Keratinocyte (primary cell): ENCODE measurements around the gene CD300C. TPM values are rescaled to one million over a fixed set of nuclear protein-coding genes. Genes with fewer than 3 reads are reported as not detected.

ENCODE experiments used
- DNase-seq: peaks from one replicate; pipeline ENCODE4 v3.0.0-alpha.2; 2011; ENCODE audit warnings: low read depth, missing footprints, low spot score
- FAIRE-seq: peaks from 2 replicates; lab custom pipeline; 2011; peaks lifted over from hg19 to GRCh38; lab: Jason Lieb, UNC
- H2AFZ ChIP-seq: 2 replicates; pipeline ENCODE4 v1.6.0; 2012; ENCODE audit warnings: low read length, control low read depth, inconsistent platforms; ENCODE audit not compliant: control insufficient read depth
- H3K27ac ChIP-seq: 2 replicates; pipeline ENCODE4 v1.5.1; 2011; ENCODE audit warnings: low read length; ENCODE audit not compliant: control insufficient read depth, insufficient read depth
- H3K27me3 ChIP-seq: 3 replicates; pipeline ENCODE4 v1.6.0; 2011; ENCODE audit warnings: low read length; ENCODE audit not compliant: control insufficient read depth, insufficient read depth; ENCODE audit errors: extremely low read depth
- H3K36me3 ChIP-seq, 2 experiments: 2 replicates in 1 of 2; 3 replicates in 1 of 2; pipeline ENCODE4 v1.5.1; 2011; ENCODE audit warnings: low read length in 2 of 2, mild to moderate bottlenecking in 1 of 2; ENCODE audit not compliant: control insufficient read depth in 2 of 2, insufficient read depth in 2 of 2; ENCODE audit errors: extremely low read depth in 1 of 2
- H3K4me1 ChIP-seq: 3 replicates; pipeline ENCODE4 v1.5.1; 2011; ENCODE audit warnings: low read length; ENCODE audit not compliant: control insufficient read depth, insufficient read depth; ENCODE audit errors: extremely low read depth
- H3K4me2 ChIP-seq: 3 replicates; pipeline ENCODE4 v1.6.0; 2011; ENCODE audit warnings: low read depth, low read length; ENCODE audit not compliant: control insufficient read depth, insufficient read depth; ENCODE audit errors: extremely low read depth
- H3K4me3 ChIP-seq, 3 experiments: fragments of 200-600 bp in 1 of 3; sonication (generic) in 1 of 3; 2 replicates in 2 of 3; 3 replicates in 1 of 3; pipeline ENCODE4 v1.5.1; 2011 to 2016; ENCODE audit warnings: low read length in 3 of 3, mild to moderate bottlenecking in 3 of 3, control low read depth in 2 of 3, inconsistent platforms in 1 of 3, low read depth in 1 of 3, mixed read lengths in 1 of 3, mixed run types in 1 of 3, moderate library complexity in 1 of 3; ENCODE audit not compliant: control insufficient read depth in 2 of 3, insufficient read depth in 2 of 3; ENCODE audit errors: extremely low read depth in 1 of 3
- H3K79me2 ChIP-seq: 2 replicates; pipeline ENCODE4 v1.6.0; 2012; ENCODE audit warnings: low read length; ENCODE audit not compliant: control insufficient read depth, insufficient read depth
- H3K9ac ChIP-seq: 3 replicates; pipeline ENCODE4 v1.6.0; 2011; ENCODE audit warnings: low read length; ENCODE audit not compliant: control insufficient read depth, insufficient read depth; ENCODE audit errors: extremely low read depth
- H3K9me1 ChIP-seq: 3 replicates; pipeline ENCODE4 v1.6.0; 2011; ENCODE audit warnings: low read length; ENCODE audit not compliant: control insufficient read depth, insufficient read depth; ENCODE audit errors: extremely low read depth
- H3K9me3 ChIP-seq: 2 replicates; pipeline ENCODE4 v1.5.1; 2012; ENCODE audit warnings: low read depth, low read length; ENCODE audit not compliant: control insufficient read depth
- H4K20me1 ChIP-seq: 3 replicates; pipeline ENCODE4 v1.6.0; 2011; ENCODE audit warnings: low read length; ENCODE audit not compliant: control insufficient read depth, insufficient read depth; ENCODE audit errors: extremely low read depth
- EZH2 ChIP-seq: IDR thresholded peaks from one replicate; pipeline ENCODE4 v1.6.1; 2012; ENCODE audit warnings: inconsistent platforms, mild to moderate bottlenecking, low read length, moderate library complexity
- dilution Hi-C: fragments of 300-500 bp; cut with MboI; formaldehyde crosslinking; loops from one replicate; pipeline ENCODE4 v1.7.0; 2020; ENCODE audit warnings: low sequenced_read_pairs; ENCODE audit not compliant: extremely low pct_ligation_motif_present
- polyA plus RNA-seq, 5 experiments: library from polyadenylated mRNA; depleted of rRNA in 3 of 5; stranded (reverse) in 3 of 5; stranded (forward) in 1 of 5; unstranded in 1 of 5; fragments of >200 nt; gene quantifications; 1 replicate in 1 of 5; 2 replicates in 3 of 5; 3 replicates in 1 of 5; pipeline versions ENCODE4 v1.2.1 to v1.2.3, GENCODE V29; 2011 to 2012; ENCODE audit warnings: missing spikeins in 2 of 5, low read depth in 1 of 5, low replicate concordance in 1 of 5
- TF ChIP-seq, protein P1 (sequence below), 3 experiments: IDR thresholded peaks in 1 of 3; conservative IDR thresholded peaks in 1 of 3; optimal IDR thresholded peaks in 1 of 3; 2 replicates in 2 of 3; 3 replicates in 1 of 3; pipeline versions ENCODE3 to v1.5.1; 2011; ENCODE audit warnings: low read length in 3 of 3, mild to moderate bottlenecking in 3 of 3, moderate library complexity in 2 of 3, control low read depth in 1 of 3, inconsistent platforms in 1 of 3; ENCODE audit not compliant: insufficient read depth in 2 of 3; ENCODE audit errors: extremely low read depth in 1 of 3

The CD300C gene
- polyA plus RNA-seq, 1 donor (not counting 4 experiments of a cell fraction or from before 2014, with no cell fraction given) = not detected

GRCh38 chr17:74532115-74532514, 13.8 kb downstream of the CD300C start:
- Histone ChIP-seq H3K27me3 (no peaks in the 10 kb centered on the region), H3K4me2 (no peak overlapping the region), H3K4me3 (no peak overlapping the region), H3K79me2 (no peaks in the 10 kb centered on the region), H3K4me1 (no peaks in the 10 kb centered on the region), H3K9me3 (no peaks in the 10 kb centered on the region), H2AFZ (no peak overlapping the region), H4K20me1 (no peaks in the 10 kb centered on the region), H3K9ac (no peak overlapping the region), H3K36me3 (no peaks in the 10 kb centered on the region), H3K27ac (no peak overlapping the region), H3K9me1 (no peaks in the 10 kb centered on the region)
- dilution Hi-C loops = no loop called here
- FAIRE-seq (no peak), DNase-seq (no peak)
- TF ChIP-seq, protein P1, sequence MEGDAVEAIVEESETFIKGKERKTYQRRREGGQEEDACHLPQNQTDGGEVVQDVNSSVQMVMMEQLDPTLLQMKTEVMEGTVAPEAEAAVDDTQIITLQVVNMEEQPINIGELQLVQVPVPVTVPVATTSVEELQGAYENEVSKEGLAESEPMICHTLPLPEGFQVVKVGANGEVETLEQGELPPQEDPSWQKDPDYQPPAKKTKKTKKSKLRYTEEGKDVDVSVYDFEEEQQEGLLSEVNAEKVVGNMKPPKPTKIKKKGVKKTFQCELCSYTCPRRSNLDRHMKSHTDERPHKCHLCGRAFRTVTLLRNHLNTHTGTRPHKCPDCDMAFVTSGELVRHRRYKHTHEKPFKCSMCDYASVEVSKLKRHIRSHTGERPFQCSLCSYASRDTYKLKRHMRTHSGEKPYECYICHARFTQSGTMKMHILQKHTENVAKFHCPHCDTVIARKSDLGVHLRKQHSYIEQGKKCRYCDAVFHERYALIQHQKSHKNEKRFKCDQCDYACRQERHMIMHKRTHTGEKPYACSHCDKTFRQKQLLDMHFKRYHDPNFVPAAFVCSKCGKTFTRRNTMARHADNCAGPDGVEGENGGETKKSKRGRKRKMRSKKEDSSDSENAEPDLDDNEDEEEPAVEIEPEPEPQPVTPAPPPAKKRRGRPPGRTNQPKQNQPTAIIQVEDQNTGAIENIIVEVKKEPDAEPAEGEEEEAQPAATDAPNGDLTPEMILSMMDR (optimal IDR thresholded peaks at IDR 0.05 in 1 of 3, IDR thresholded peaks at IDR 0.05 in 1 of 3, conservative IDR thresholded peaks at IDR 0.05 in 1 of 3; ENCODE audit: extremely low read depth in 1 of 3, insufficient read depth in 2 of 3, low read length in 3 of 3) = no peak
- TF ChIP-seq EZH2 = no peak

DNA sequence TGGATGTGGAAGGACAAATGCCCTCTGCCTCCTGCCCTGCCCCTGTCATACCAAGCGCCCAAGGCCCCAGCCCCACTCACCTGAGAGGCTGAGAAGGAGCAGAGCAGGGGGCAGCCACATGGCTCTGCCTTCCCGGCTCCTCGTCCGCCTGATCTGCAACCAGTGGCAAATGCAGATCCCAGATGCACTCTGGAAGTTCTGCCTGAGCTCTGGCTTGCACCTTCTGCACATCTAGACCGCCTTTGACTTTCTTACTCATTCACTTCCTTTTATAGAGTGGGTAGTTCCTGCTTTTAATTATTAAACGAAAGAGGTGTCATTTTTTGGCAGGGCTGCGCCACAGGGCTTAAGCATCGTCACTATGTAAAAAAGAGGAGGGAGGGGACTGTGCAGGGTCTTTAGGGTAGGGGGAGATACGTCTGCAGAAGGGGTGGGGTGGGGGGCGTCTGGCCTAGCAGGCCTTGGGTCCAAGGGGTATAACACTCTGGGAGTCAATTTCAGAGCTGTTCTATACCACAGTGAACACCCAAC, 14.6 kb downstream of the CD300C start, which contains the start of gene CD300LB:
CD300LB (minus strand) TSS at position 245 of the 531 bp plus-strand sequence; CDS start at position 120, 125 bp downstream.
- H3K9me1 ChIP-seq = no peaks in the 10 kb centered on the region
- no peaks in the 10 kb centered on the region for H3K79me2 ChIP-seq
- no peaks in the 10 kb centered on the region for H3K4me1 ChIP-seq
- no peaks in the 10 kb centered on the region for H3K36me3 ChIP-seq
- dilution Hi-C loops = no loop called here
- TF ChIP-seq, protein P1 (optimal IDR thresholded peaks at IDR 0.05 in 1 of 3, IDR thresholded peaks at IDR 0.05 in 1 of 3, conservative IDR thresholded peaks at IDR 0.05 in 1 of 3; ENCODE audit: extremely low read depth in 1 of 3, insufficient read depth in 2 of 3, low read length in 3 of 3) = no peak
- FAIRE-seq (no peak), DNase-seq (no peak)
- H3K27me3 ChIP-seq = no peaks in the 10 kb centered on the region
- H3K27ac ChIP-seq = no peak within 1 kb of the TSS
- no peaks in the 10 kb centered on the region for H4K20me1 ChIP-seq
- H3K9ac ChIP-seq = no peak within 1 kb of the TSS
- H2AFZ ChIP-seq = no peak within 1 kb of the TSS
- no peak within 1 kb of the TSS for H3K4me3 ChIP-seq
- no peaks in the 10 kb centered on the region for H3K9me3 ChIP-seq
- no peak within 1 kb of the TSS for H3K4me2 ChIP-seq
